SH-SY5Y (cell line): Measurements from ENCODE around the gene MDM2.

ENCODE experiments used
- GATA2 ChIP-seq: IDR thresholded peaks from 2 replicates; pipeline ENCODE4 v1.6.1; 2011; ENCODE audit warnings: mild to moderate bottlenecking, low read depth, low read length
- GATA3 ChIP-seq: IDR thresholded peaks from 2 replicates; pipeline ENCODE4 v1.6.1; 2011; ENCODE audit warnings: low read depth, mild to moderate bottlenecking, low read length, moderate library complexity

DNA sequence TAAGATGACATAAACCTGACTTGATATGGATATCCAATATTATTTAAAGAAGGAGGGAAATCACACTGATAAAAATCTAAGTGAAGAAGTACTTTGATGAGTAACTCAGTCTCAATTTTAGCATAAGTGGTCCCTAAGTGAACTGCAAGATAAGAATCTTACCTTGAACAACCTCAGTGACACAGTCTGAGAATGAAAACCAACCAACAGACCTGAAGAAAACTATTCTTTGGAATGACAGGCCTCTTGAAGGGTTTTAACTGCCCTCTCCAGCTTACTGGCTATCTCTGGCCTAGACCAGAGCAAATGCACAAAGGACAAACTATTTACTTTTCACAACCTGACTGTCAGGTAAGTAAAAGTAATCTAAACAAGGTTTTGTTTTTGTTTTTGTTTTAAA is 80.3 kb downstream of the MDM2 start:
- TF ChIP-seq GATA2 = no peak
- no peak for TF ChIP-seq GATA3
